H1 (cell line): ENCODE data around the gene CXADR. TPM values are rescaled to one million over a fixed set of nuclear protein-coding genes. Genes with fewer than 3 reads are reported as not detected.

Experiments
- CTCF ChIA-PET: fragments of 300-600 bp; sonication (Branson Sonifier 250); formaldehyde crosslinking; loops from one replicate; lab custom pipeline; 2021; ENCODE audit not compliant: partially characterized antibody; lab: Charles Lee
- POLR2A ChIA-PET: fragments of 300-600 bp; sonication (Branson Sonifier 250); formaldehyde crosslinking; loops from one replicate; lab custom pipeline; 2021; ENCODE audit warnings: inconsistent platforms; ENCODE audit not compliant: partially characterized antibody; lab: Charles Lee
- DNase-seq, 2 experiments: peaks; one replicate each; pipeline versions ENCODE4 v3.0.0 to v3.0.0-alpha.2; 2010 to 2022; ENCODE audit warnings: low spot score in 2 of 2, low read depth in 1 of 2, mixed read lengths in 1 of 2
- FAIRE-seq: peaks from 2 replicates; lab custom pipeline; 2011; peaks lifted over from hg19 to GRCh38; lab: Jason Lieb, UNC
- H2AFZ ChIP-seq: 2 replicates; pipeline ENCODE4 v1.8.1; 2012; ENCODE audit warnings: low read length, inconsistent platforms
- H2AK5ac ChIP-seq: 2 replicates; pipeline ENCODE4 v1.6.1; 2013; ENCODE audit warnings: low read depth, low read length
- H2BK120ac ChIP-seq: replicated peaks from 2 replicates; pipeline ENCODE3; 2013; ENCODE audit warnings: low read depth, low read length, inconsistent platforms
- H2BK12ac ChIP-seq: 2 replicates; pipeline ENCODE4 v1.6.1; 2013; ENCODE audit warnings: low read depth, low read length
- H2BK15ac ChIP-seq: 2 replicates; pipeline ENCODE4 v1.6.1; 2013; ENCODE audit warnings: low read length
- H2BK20ac ChIP-seq: 2 replicates; pipeline ENCODE4 v1.6.1; 2013; ENCODE audit warnings: low read length
- H2BK5ac ChIP-seq: 2 replicates; pipeline ENCODE4 v1.6.1; 2013; ENCODE audit warnings: low read depth, low read length
- H3K14ac ChIP-seq: 2 replicates; pipeline ENCODE4 v1.6.1; 2013; ENCODE audit warnings: inconsistent platforms; ENCODE audit not compliant: insufficient read length
- H3K18ac ChIP-seq: 2 replicates; pipeline ENCODE4 v1.6.1; 2013; ENCODE audit warnings: low read length; ENCODE audit errors: extremely low read depth
- H3K23ac ChIP-seq: 2 replicates; pipeline ENCODE4 v1.6.1; 2013; ENCODE audit warnings: inconsistent platforms; ENCODE audit not compliant: insufficient read length
- H3K23me2 ChIP-seq: 2 replicates; pipeline ENCODE4 v1.6.1; 2013; ENCODE audit warnings: low read depth, low read length
- H3K27ac ChIP-seq: 2 replicates; pipeline ENCODE4 v1.6.1; 2011; ENCODE audit warnings: low read depth, low read length, inconsistent platforms
- H3K27me3 ChIP-seq, 4 experiments: replicated peaks in 1 of 4; 1 replicate in 1 of 4; 2 replicates in 3 of 4; pipeline versions ENCODE4 v1.6.1 to v1.8.1; 2011 to 2013; ENCODE audit warnings: low read length in 3 of 4, mild to moderate bottlenecking in 3 of 4, inconsistent platforms in 2 of 4, mixed read lengths in 2 of 4, moderate library complexity in 1 of 4; ENCODE audit not compliant: control insufficient read depth in 3 of 4, insufficient read depth in 3 of 4; ENCODE audit errors: extremely low read depth in 1 of 4
- H3K36me3 ChIP-seq, 4 experiments: 2 replicates each; pipeline versions ENCODE4 v1.6.1 to v1.8.1; 2011 to 2013; ENCODE audit warnings: mild to moderate bottlenecking in 4 of 4, low read length in 3 of 4, moderate library complexity in 2 of 4, control low read depth in 1 of 4, inconsistent platforms in 1 of 4; ENCODE audit not compliant: insufficient read depth in 4 of 4, control insufficient read depth in 2 of 4
- H3K4ac ChIP-seq: replicated peaks from 2 replicates; pipeline ENCODE3; 2013; ENCODE audit warnings: low read length, low read depth, mixed read lengths, inconsistent platforms; ENCODE audit not compliant: insufficient read length
- H3K4me1 ChIP-seq, 4 experiments: replicated peaks in 1 of 4; 1 replicate in 1 of 4; 2 replicates in 3 of 4; pipeline versions ENCODE4 v1.6.1 to v1.8.1; 2011 to 2013; ENCODE audit warnings: low read length in 3 of 4, inconsistent platforms in 2 of 4, mixed read lengths in 1 of 4; ENCODE audit not compliant: insufficient read depth in 4 of 4, control insufficient read depth in 3 of 4
- H3K4me2 ChIP-seq, 2 experiments: 2 replicates each; pipeline versions ENCODE4 v1.6.1 to v1.8.1; 2011 to 2013; ENCODE audit warnings: low read depth in 2 of 2, low read length in 2 of 2, control low read depth in 1 of 2, inconsistent platforms in 1 of 2, mild to moderate bottlenecking in 1 of 2; ENCODE audit not compliant: insufficient read depth in 1 of 2
- H3K4me3 ChIP-seq, 4 experiments: fragments of 200-600, 300-600 bp in 1 of 4; sonication (generic), shearing (Covaris generic), sonication (Bioruptor Twin) in 1 of 4; 2 replicates each; pipeline versions ENCODE4 v1.5.1 to v1.8.1; 2011 to 2016; ENCODE audit warnings: low read length in 4 of 4, low read depth in 3 of 4, control low read depth in 2 of 4, inconsistent platforms in 2 of 4, mild to moderate bottlenecking in 2 of 4, mixed read lengths in 1 of 4, moderate library complexity in 1 of 4; ENCODE audit not compliant: insufficient read depth in 2 of 4; ENCODE audit errors: extremely low read depth in 1 of 4
- H3K56ac ChIP-seq: replicated peaks from 2 replicates; pipeline ENCODE3; 2013; ENCODE audit warnings: low read depth, mild to moderate bottlenecking, mixed read lengths, low read length, inconsistent platforms; ENCODE audit not compliant: insufficient read length
- H3K79me1 ChIP-seq: 2 replicates; pipeline ENCODE4 v1.6.1; 2013; ENCODE audit warnings: low read depth, low read length, control low read depth
- H3K79me2 ChIP-seq, 2 experiments: 2 replicates each; pipeline versions ENCODE4 v1.6.1 to v1.8.1; 2012 to 2013; ENCODE audit warnings: low read length in 2 of 2, mild to moderate bottlenecking in 2 of 2, inconsistent platforms in 1 of 2; ENCODE audit not compliant: insufficient read depth in 2 of 2, control insufficient read depth in 1 of 2
- H3K9ac ChIP-seq, 4 experiments: replicated peaks in 1 of 4; 1 replicate in 1 of 4; 2 replicates in 3 of 4; pipeline versions ENCODE4 v1.6.1 to v1.8.1; 2011 to 2013; ENCODE audit warnings: low read depth in 3 of 4, low read length in 3 of 4, control low read depth in 2 of 4, mild to moderate bottlenecking in 2 of 4, moderate library complexity in 2 of 4, inconsistent platforms in 1 of 4; ENCODE audit errors: extremely low read depth in 1 of 4
- H3K9me3 ChIP-seq, 2 experiments: 2 replicates each; pipeline versions ENCODE4 v1.6.1 to v1.8.1; 2012 to 2013; ENCODE audit warnings: mild to moderate bottlenecking in 2 of 2, moderate library complexity in 2 of 2, control low read depth in 1 of 2, inconsistent platforms in 1 of 2, low read depth in 1 of 2, low read length in 1 of 2, mixed read lengths in 1 of 2; ENCODE audit not compliant: insufficient read depth in 2 of 2
- H4K20me1 ChIP-seq, 2 experiments: replicated peaks in 1 of 2; 2 replicates each; pipeline versions ENCODE3 to v1.8.1; 2011 to 2013; ENCODE audit warnings: inconsistent platforms in 2 of 2, low read length in 2 of 2, mild to moderate bottlenecking in 1 of 2; ENCODE audit not compliant: insufficient read depth in 2 of 2, control insufficient read depth in 1 of 2
- H4K5ac ChIP-seq: 2 replicates; pipeline ENCODE4 v1.6.1; 2013; ENCODE audit warnings: low read length, low read depth, mixed read lengths, inconsistent platforms; ENCODE audit not compliant: insufficient read length
- H4K8ac ChIP-seq: 2 replicates; pipeline ENCODE4 v1.8.0; 2013; ENCODE audit warnings: mild to moderate bottlenecking, moderate library complexity, low read length, inconsistent platforms; ENCODE audit not compliant: insufficient read depth; ENCODE audit errors: extremely low read depth
- H4K91ac ChIP-seq: replicated peaks from 2 replicates; pipeline ENCODE3; 2013; ENCODE audit warnings: low read length, mixed read lengths, inconsistent platforms; ENCODE audit not compliant: insufficient read length
- MAX ChIP-seq: IDR thresholded peaks from 2 replicates; pipeline ENCODE4 v1.6.1; 2012; ENCODE audit warnings: inconsistent platforms
- WGBS, 2 experiments: shearing (Covaris generic) in 1 of 2; methylation state at CpG; one replicate each; pipeline versions ENCODE4 v1.1.6 to v1.1.7; 2013 to 2015; ENCODE audit warnings: low lambda C conversion rate in 2 of 2, mixed read lengths in 2 of 2, inconsistent platforms in 1 of 2, low coverage in 1 of 2, missing lambda C conversion rate in 1 of 2; ENCODE audit not compliant: insufficient replicate concordance in 2 of 2, insufficient coverage in 1 of 2, insufficient read length in 1 of 2; ENCODE audit errors: extremely low coverage in 1 of 2, missing lambda C conversion rate in 1 of 2; 5-methylcytosine and 5-hydroxymethylcytosine counted together
- polyA plus RNA-seq, 7 experiments: library from polyadenylated mRNA; depleted of rRNA in 3 of 7; stranded (reverse) in 5 of 7; unstranded in 2 of 7; fragments of >200 nt in 5 of 7; fragments of 200-250 nt in 2 of 7; gene quantifications; 1 replicate in 5 of 7; 2 replicates in 1 of 7; 4 replicates in 1 of 7; pipeline versions ENCODE4 v1.2.1 to v1.2.3, GENCODE V29; 2011 to 2013; ENCODE audit warnings: missing spikeins in 2 of 7, mixed read lengths in 2 of 7
- total RNA-seq: library from RNA; stranded (reverse); fragmentation: NEBNext Ultra II Directional; extraction: Animal tissue kit (Norgen Biotek cat#: 25700); gene quantifications from 2 replicates; pipeline ENCODE4 v1.2.1, GENCODE V29; 2021

Gene CXADR
- total and polyA plus RNA-seq, 2 of the 8 experiments (the other 6 are each of a cell fraction or from before 2014, with no cell fraction given), result 45.6 to 145 TPM

GRCh38 chr21:17598437-17598836 is 85.6 kb downstream of the CXADR start:
- ChIA-PET CTCF (interaction anchor here (0.9 kb wide), 1 partner anchor 24 kb away, joined by 4 read pairs; no protein-coding TSS in a partner anchor), POLR2A (interaction anchor here (0.9 kb wide), 1 partner anchor 12 kb away, joined by 3 read pairs; no protein-coding TSS in a partner anchor)
- Histone ChIP-seq H2BK12ac (no peak overlapping the region), H2BK120ac (no peak overlapping the region), H2AFZ (no peak overlapping the region), H4K20me1 (peaks cover 0 to 4% of the 10 kb centered on the region in 2 experiments), H3K9ac (no peak overlapping the region), H2BK20ac (no peak overlapping the region), H3K23ac (no peak overlapping the region), H3K27me3 (no peaks in the 10 kb centered on the region), H3K79me2 (peaks cover 0 to 5% of the 10 kb centered on the region in 2 experiments; a peak in 1 of 4 replicates), H3K4ac (no peak overlapping the region), H4K5ac (no peak overlapping the region), H3K27ac (no peak overlapping the region), H4K8ac (no peak overlapping the region), H3K14ac (no peak overlapping the region), H3K4me3 (no peak overlapping the region), H3K18ac (no peak overlapping the region), H3K4me1 (no peaks in the 10 kb centered on the region), H2BK5ac (no peak overlapping the region), H3K9me3 (no peaks in the 10 kb centered on the region), H2AK5ac (no peak overlapping the region), H3K36me3 (peaks cover 9 to 80% (median 29%) of the 10 kb centered on the region in 4 experiments), H3K56ac (no peak overlapping the region), H2BK15ac (no peak overlapping the region), H3K79me1 (no peaks in the 10 kb centered on the region), H3K23me2 (no peaks in the 10 kb centered on the region), H3K4me2 (no peak overlapping the region), H4K91ac (no peak overlapping the region)
- TF ChIP-seq MAX, result no peak
- DNase-seq (no peak), FAIRE-seq (no peak)
- WGBS, 2 experiments, result 97% methylated on average over 3 of the region's 3 CpGs; no CpG with 5 or more reads in 1 of the 2 experiments
